B cell (primary cell): Measurements from ENCODE around the gene BCAN. TPM values are rescaled to one million over a fixed set of nuclear protein-coding genes. Genes with fewer than 3 reads are reported as not detected.

Experiments used
- ATAC-seq: fragments of 200-7000 bp; cut with Tn5 transposase; one replicate; pipeline ENCODE4 v1.10.0; 2021; ENCODE audit warnings: low read depth, mild to moderate bottlenecking, moderate number of reproducible peaks, moderate library complexity
- CTCF ChIA-PET: fragments of 350-600 bp; sonication (Branson Sonifier 250); formaldehyde crosslinking; loops from one replicate; lab custom pipeline; 2021; ENCODE audit warnings: antibody characterized with exemption, inconsistent platforms; lab: Charles Lee
- POLR2A ChIA-PET: fragments of 350-600 bp; sonication (Branson Sonifier 250); formaldehyde crosslinking; loops from one replicate; lab custom pipeline; 2021; ENCODE audit warnings: antibody characterized with exemption; lab: Charles Lee
- DNase-seq: peaks from one replicate; pipeline ENCODE4 v3.0.0; 2013
- H2AFZ ChIP-seq: 2 replicates; pipeline ENCODE4 v1.6.1; 2012; ENCODE audit warnings: mild to moderate bottlenecking, low read depth, low read length; ENCODE audit not compliant: insufficient read depth, poor library complexity, severe bottlenecking
- H3K27ac ChIP-seq, 2 donors: 1 replicate in 1 of 2; 2 replicates in 1 of 2; pipeline ENCODE4 v1.5.1; 2012 to 2013; ENCODE audit warnings: low read length in 2 of 2, mild to moderate bottlenecking in 2 of 2, moderate library complexity in 1 of 2
- H3K27me3 ChIP-seq, 4 experiments: fragments of 200-600 bp in 1 of 4; sonication (generic) in 1 of 4; replicated peaks in 1 of 4; 1 replicate in 2 of 4; 2 replicates in 2 of 4; pipeline versions ENCODE4 v1.6.1 to v1.7.0; 2013 to 2016; ENCODE audit warnings: low read length in 3 of 4, mild to moderate bottlenecking in 2 of 4, mixed read lengths in 1 of 4, moderate library complexity in 1 of 4; ENCODE audit not compliant: insufficient read depth in 4 of 4, control insufficient read depth in 3 of 4; ENCODE audit errors: control extremely low read depth in 1 of 4
- H3K36me3 ChIP-seq, 2 experiments: replicated peaks in 1 of 2; 1 replicate in 1 of 2; 2 replicates in 1 of 2; pipeline versions ENCODE4 v1.6.1 to v1.7.1; 2013; ENCODE audit warnings: low read length in 1 of 2; ENCODE audit not compliant: insufficient read depth in 2 of 2, control insufficient read depth in 1 of 2; ENCODE audit errors: control extremely low read depth in 1 of 2, extremely low read depth in 1 of 2
- H3K4me1 ChIP-seq, 2 donors: fragments of 200-600 bp in 1 of 2; sonication (generic) in 1 of 2; 1 replicate in 1 of 2; 2 replicates in 1 of 2; pipeline versions ENCODE4 v1.5.1 to v1.6.1; 2013 to 2017; ENCODE audit warnings: low read length in 2 of 2; ENCODE audit not compliant: control insufficient read depth in 2 of 2, insufficient read depth in 2 of 2
- H3K4me2 ChIP-seq: replicated peaks from 2 replicates; pipeline ENCODE3; 2012; ENCODE audit warnings: mild to moderate bottlenecking, low read depth, low read length; ENCODE audit not compliant: poor library complexity, severe bottlenecking
- H3K4me3 ChIP-seq, 5 experiments: fragments of 200-600 bp in 1 of 5; sonication (generic) in 1 of 5; 1 replicate in 3 of 5; 2 replicates in 2 of 5; pipeline versions ENCODE4 v1.5.1 to v1.7.0; 2011 to 2016; ENCODE audit warnings: low read length in 4 of 5, mild to moderate bottlenecking in 4 of 5, low read depth in 2 of 5, control low read depth in 1 of 5, moderate library complexity in 1 of 5; ENCODE audit not compliant: insufficient read depth in 1 of 5; ENCODE audit errors: control extremely low read depth in 1 of 5, extremely low read depth in 1 of 5
- H3K79me2 ChIP-seq: fragments of 200-600 bp; sonication (generic); one replicate; pipeline ENCODE4 v1.6.0; 2016; ENCODE audit warnings: low read length; ENCODE audit not compliant: control insufficient read depth, insufficient read depth
- H3K9ac ChIP-seq: fragments of 200-600 bp; sonication (generic); 2 replicates; pipeline ENCODE4 v1.6.1; 2017; ENCODE audit warnings: mild to moderate bottlenecking, low read length, moderate library complexity
- H3K9me3 ChIP-seq, 3 donors: one replicate each; pipeline versions ENCODE4 v1.6.1 to v1.7.1; 2013; ENCODE audit warnings: low read length in 2 of 3; ENCODE audit not compliant: control insufficient read depth in 2 of 3, insufficient read depth in 1 of 3; ENCODE audit errors: control extremely low read depth in 1 of 3
- H4K20me1 ChIP-seq: 2 replicates; pipeline ENCODE4 v1.6.0; 2012; ENCODE audit warnings: mild to moderate bottlenecking, low read length; ENCODE audit not compliant: insufficient read depth, control insufficient read depth, poor library complexity, severe bottlenecking
- H3K27ac Mint-ChIP-seq: one replicate; pipeline ENCODE4 v1.8.0; 2021; ENCODE audit warnings: mixed read lengths
- H3K27me3 Mint-ChIP-seq: one replicate; pipeline ENCODE4 v1.8.0; 2021; ENCODE audit warnings: mixed read lengths
- H3K4me1 Mint-ChIP-seq: one replicate; pipeline ENCODE4 v1.8.0; 2021; ENCODE audit warnings: mixed read lengths
- H3K4me3 Mint-ChIP-seq: one replicate; pipeline ENCODE4 v1.8.0; 2021; ENCODE audit warnings: mixed read lengths
- H3K9me3 Mint-ChIP-seq: one replicate; pipeline ENCODE4 v1.8.0; 2022; ENCODE audit warnings: mixed read lengths; ENCODE audit not compliant: insufficient read depth
- CTCF ChIP-seq: fragments of 200-600 bp; IDR thresholded peaks from one replicate; pipeline ENCODE4 v1.8.0; 2022; ENCODE audit warnings: antibody characterized with exemption, mild to moderate bottlenecking
- EZH2 ChIP-seq: IDR thresholded peaks from 2 replicates; pipeline ENCODE4 v1.6.1; 2012; ENCODE audit warnings: borderline replicate concordance, low read depth, mild to moderate bottlenecking, moderate library complexity, low read length; ENCODE audit not compliant: insufficient read depth, poor library complexity, severe bottlenecking
- WGBS: methylation state at CpG from one replicate; pipeline ENCODE4 v1.1.5; 2013; ENCODE audit warnings: missing lambda C conversion rate; ENCODE audit not compliant: insufficient coverage; 5-methylcytosine and 5-hydroxymethylcytosine counted together
- intact Hi-C: fragments of 100-400 bp; cut with micrococcal nuclease; formaldehyde crosslinking; loops from one replicate; pipeline ENCODE4 v1.10.0; 2022
- polyA plus RNA-seq: library from polyadenylated mRNA; depleted of rRNA; stranded (reverse); fragments of >200 nt; gene quantifications from 2 replicates; pipeline ENCODE4 v1.2.3, GENCODE V29; 2012
- total RNA-seq, 2 donors: library from RNA; stranded (reverse); fragments of 120-200 nt in 1 of 2; gene quantifications; 1 replicate in 1 of 2; 2 replicates in 1 of 2; pipeline versions ENCODE4 v1.2.3 to v1.2.4, GENCODE V29; 2013 to 2022

Gene BCAN
- total and polyA plus RNA-seq, 2 donors (not counting 1 experiment from before 2014, with no cell fraction given), result not detected

GRCh38 chr1:156627313-156627880, 14.5 kb upstream of the BCAN start:
- peak overlapping the region; percentile 37 for H3K27ac Mint-ChIP-seq
- H3K4me1 Mint-ChIP-seq, result peaks cover 15% of the 10 kb centered on the region
- Histone ChIP-seq H4K20me1 (no peaks in the 10 kb centered on the region), H3K79me2 (no peaks in the 10 kb centered on the region), H3K9me3 (peaks cover 0 to 6% (median 4%) of the 10 kb centered on the region in 3 donors), H3K4me1 (peaks cover 22 to 26% of the 10 kb centered on the region in 2 donors), H3K9ac (no peak overlapping the region), H3K4me2 (no peak overlapping the region), H3K27me3 (peaks cover 2 to 62% (median 31%) of the 10 kb centered on the region in 4 experiments), H3K27ac (no peak overlapping the region), H2AFZ (no peak overlapping the region), H3K36me3 (no peaks in the 10 kb centered on the region), H3K4me3 (no peak overlapping the region)
- peaks cover 53% of the 10 kb centered on the region for H3K27me3 Mint-ChIP-seq
- no peaks in the 10 kb centered on the region for H3K9me3 Mint-ChIP-seq
- ChIA-PET POLR2A (interaction anchor here (0.5 to 0.7 kb wide), 3 partner anchors 27 to 173 kb away, joined by 4 to 8 read pairs (median 7); no protein-coding TSS in a partner anchor), CTCF (interaction anchor here (0.5 to 12.9 kb wide), 28 partner anchors 9 to 788 kb away, joined by 3 to 173 read pairs (median 4); partner anchors contain the start of genes BCAN, CRABP2, MEF2D and NAXE)
- intact Hi-C loops, result loop anchor here (2.0 kb wide), 1 partner anchor 97 kb away; no protein-coding TSS in a partner anchor
- WGBS, result 42% methylated on average over 2 of the region's 2 CpGs
- ATAC-seq (no peak), DNase-seq (peak; percentile 68)
- no peak overlapping the region for H3K4me3 Mint-ChIP-seq
- TF ChIP-seq EZH2, result no peak
- TF ChIP-seq CTCF, result peak; percentile 71

- intact Hi-C loops, result no loop called here
- no peak overlapping the region for H3K4me2 ChIP-seq
- no peaks in the 10 kb centered on the region for H4K20me1 ChIP-seq
- no peak overlapping the region for H2AFZ ChIP-seq
- CTCF ChIA-PET, result interaction anchor here (0.7 to 12.9 kb wide), 3 partner anchors 10 to 260 kb away, joined by 4 to 173 read pairs (median 6); partner anchors contain the start of gene HAPLN2
- no peak overlapping the region for H3K27ac ChIP-seq
- H3K36me3 ChIP-seq, result no peaks in the 10 kb centered on the region
- Mint-ChIP-seq H3K4me1 (peaks cover 9% of the 10 kb centered on the region), H3K9me3 (no peaks in the 10 kb centered on the region), H3K27ac (no peak overlapping the region), H3K4me3 (no peak overlapping the region), H3K27me3 (peaks cover 59% of the 10 kb centered on the region)
- H3K79me2 ChIP-seq, result no peaks in the 10 kb centered on the region
- 66% methylated on average over 4 of the region's 8 CpGs for WGBS
- H3K9me3 ChIP-seq, result peaks cover 0 to 4% (median 0%) of the 10 kb centered on the region in 3 donors
- peaks cover 2 to 48% (median 27%) of the 10 kb centered on the region in 4 experiments for H3K27me3 ChIP-seq
- DNase-seq, result no peak
- no peak overlapping the region for H3K9ac ChIP-seq
- ATAC-seq, result no peak
- POLR2A ChIA-PET, result no interaction called here
- no peak for TF ChIP-seq CTCF
- no peak for TF ChIP-seq EZH2
- H3K4me1 ChIP-seq, result peaks cover 12 to 14% of the 10 kb centered on the region in 2 donors
- H3K4me3 ChIP-seq, result no peak overlapping the region
Observed at GRCh38 chr1:156629823-156630449, 12.0 kb upstream of the BCAN start.
